HepG2 (cell line): ENCODE data around the gene HSCB. TPM values are rescaled to one million over a fixed set of nuclear protein-coding genes. Genes with fewer than 3 reads are reported as not detected.
A peak's percentile ranks its signal among the peaks of the same experiment; 100 is the strongest.

ENCODE experiments used
- GATAD1 ChIP-seq: IDR thresholded peaks from 2 replicates; pipeline ENCODE4 v1.6.1; 2016; ENCODE audit warnings: missing genetic modification reagents, missing compliant biosample characterization
- JARID2 ChIP-seq: sonication (generic); formaldehyde crosslinking; IDR thresholded peaks from 2 replicates; pipeline ENCODE4 v1.8.1; 2023; ENCODE audit warnings: missing genetic modification reagents, inconsistent platforms; ENCODE audit not compliant: insufficient replicate concordance
- JUNB ChIP-seq: sonication (generic); formaldehyde crosslinking; IDR thresholded peaks from 2 replicates; pipeline ENCODE4 v1.8.0; 2022; ENCODE audit warnings: missing genetic modification reagents, mild to moderate bottlenecking, borderline replicate concordance
- KDM4B ChIP-seq: sonication (generic); formaldehyde crosslinking; IDR thresholded peaks from 2 replicates; pipeline ENCODE4 v1.4.0; 2020; ENCODE audit warnings: missing genetic modification reagents
- KMT2A ChIP-seq: sonication (generic); formaldehyde crosslinking; IDR thresholded peaks from 2 replicates; pipeline ENCODE4 v1.4.0; 2020; ENCODE audit warnings: missing genetic modification reagents
- MTA1 ChIP-seq: sonication (generic); formaldehyde crosslinking; IDR thresholded peaks from 2 replicates; pipeline ENCODE4 v1.4.0; 2020; ENCODE audit warnings: missing genetic modification reagents, mild to moderate bottlenecking, borderline replicate concordance
- SAP130 ChIP-seq: IDR thresholded peaks from 2 replicates; pipeline ENCODE4 v1.6.1; 2016; ENCODE audit warnings: low read depth
- SMARCC2 ChIP-seq: fragments of 450-650 bp; IDR thresholded peaks from 2 replicates; pipeline ENCODE4 v1.6.1; 2017; ENCODE audit warnings: antibody characterized with exemption, mild to moderate bottlenecking
- THAP11 ChIP-seq: IDR thresholded peaks from 2 replicates; pipeline ENCODE4 v1.6.1; 2016; ENCODE audit warnings: missing biosample characterization, missing genetic modification reagents
- XRCC5 ChIP-seq: fragments of 200-400 bp; formaldehyde crosslinking; optimal IDR thresholded peaks from 2 replicates; pipeline ENCODE3; 2017; ENCODE audit warnings: mild to moderate bottlenecking, low read length
- ZFP82 ChIP-seq: sonication (generic); formaldehyde crosslinking; IDR thresholded peaks from 2 replicates; pipeline ENCODE4 v1.5.1; 2020; ENCODE audit warnings: mild to moderate bottlenecking, missing genetic modification reagents, borderline replicate concordance
- ZNF101 ChIP-seq: sonication (generic); formaldehyde crosslinking; IDR thresholded peaks from 2 replicates; pipeline ENCODE4 v1.4.0; 2020; ENCODE audit warnings: mild to moderate bottlenecking, low read depth, missing genetic modification reagents, borderline replicate concordance
- ZNF3 ChIP-seq: IDR thresholded peaks from 2 replicates; pipeline ENCODE4 v1.7.0; 2017; ENCODE audit warnings: inconsistent platforms
- ZNF552 ChIP-seq: sonication (generic); formaldehyde crosslinking; IDR thresholded peaks from 2 replicates; pipeline ENCODE4 v1.9.0; 2022; ENCODE audit warnings: missing genetic modification reagents, mild to moderate bottlenecking, borderline replicate concordance
- polyA plus RNA-seq, 8 experiments: library from polyadenylated mRNA; depleted of rRNA in 3 of 8; stranded (reverse) in 7 of 8; unstranded in 1 of 8; fragments of >200 nt; fragmentation: Illumina TruSeq in 4 of 8; extraction: Trizol in 4 of 8; gene quantifications; 2 replicates each; pipeline versions ENCODE4 v1.2.1 to v1.2.3, GENCODE V29; 2011 to 2016; ENCODE audit warnings: low read depth in 4 of 8, missing spikeins in 1 of 8, mixed read lengths in 1 of 8; ENCODE audit not compliant: insufficient read depth in 1 of 8
- total RNA-seq, 5 experiments: library from RNA; depleted of rRNA; stranded (reverse); fragments of >200 nt; fragmentation: Illumina TruSeq; extraction: Trizol; gene quantifications; 2 replicates each; pipeline ENCODE4 v1.2.3, GENCODE V29; 2016; ENCODE audit warnings: low read depth in 1 of 5
- TF ChIP-seq, protein P1 (sequence below): IDR thresholded peaks from 2 replicates; pipeline ENCODE4 v1.6.1; 2016; ENCODE audit warnings: low read depth
- TF ChIP-seq, protein P2 (sequence below): sonication (generic); formaldehyde crosslinking; conservative IDR thresholded peaks from 2 replicates; pipeline ENCODE4 v1.4.0; 2020; ENCODE audit warnings: missing genetic modification reagents
- TF ChIP-seq, protein P3 (sequence below): sonication (generic); formaldehyde crosslinking; IDR thresholded peaks from 2 replicates; pipeline ENCODE4 v1.9.0; 2021; ENCODE audit warnings: missing genetic modification reagents, borderline replicate concordance
- TF ChIP-seq, protein P4 (sequence below): sonication (generic); formaldehyde crosslinking; IDR thresholded peaks from 2 replicates; pipeline ENCODE4 v1.5.0; 2020; ENCODE audit warnings: missing genetic modification reagents
- TF ChIP-seq, protein P5 (sequence below), 2 experiments: IDR thresholded peaks; 2 replicates each; pipeline ENCODE4 v1.6.1; 2011 to 2012; ENCODE audit warnings: low read length in 2 of 2, borderline replicate concordance in 1 of 2, low read depth in 1 of 2, mild to moderate bottlenecking in 1 of 2, moderate library complexity in 1 of 2

The HSCB gene
- total and polyA plus RNA-seq, 2 of the 13 experiments (the other 11 are each of a cell fraction or from before 2014, with no cell fraction given): 15.4 to 20.9 TPM

DNA sequence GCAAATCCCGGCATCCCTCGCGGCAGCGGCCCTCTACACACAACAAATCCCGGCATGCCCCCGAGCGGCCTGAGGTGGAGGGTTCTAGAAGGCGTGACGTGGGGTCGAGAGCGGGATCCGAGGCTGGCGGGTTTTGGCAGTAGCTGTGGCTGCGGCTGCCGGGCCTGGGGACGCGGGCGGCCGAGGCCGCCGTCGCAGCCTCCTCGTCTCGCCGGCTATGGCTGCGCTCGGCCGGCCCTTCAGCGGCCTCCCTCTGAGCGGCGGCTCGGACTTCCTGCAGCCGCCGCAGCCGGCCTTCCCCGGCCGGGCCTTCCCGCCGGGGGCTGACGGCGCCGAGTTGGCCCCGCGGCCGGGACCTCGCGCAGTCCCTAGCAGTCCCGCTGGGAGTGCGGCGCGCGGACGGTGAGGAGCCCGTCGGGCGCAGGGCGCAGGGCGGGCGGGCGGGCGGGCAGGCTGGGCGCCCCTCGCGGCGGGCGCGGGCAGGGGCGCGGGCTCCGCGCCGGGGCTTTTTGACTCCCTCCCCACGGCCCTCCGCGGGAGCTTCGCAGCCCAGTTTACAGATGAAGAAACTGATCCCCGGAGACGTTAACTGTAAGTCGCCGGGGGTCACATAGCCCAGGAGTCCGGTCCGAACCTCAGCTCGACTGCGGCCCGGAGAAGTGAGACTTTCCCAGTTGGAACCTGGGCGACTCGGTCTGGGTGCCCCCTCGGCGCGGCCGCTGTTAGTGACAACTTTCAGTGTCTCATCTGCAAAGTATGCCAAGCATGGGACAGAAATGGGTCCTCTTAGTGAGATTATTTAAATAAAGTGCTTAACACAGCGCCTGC lies 31.0 kb downstream of the HSCB start, which contains the start of gene CCDC117 (continued):
- TF ChIP-seq ZFP82: 0 out of 2 replicates have a peak, but pooled peaks have one; percentile 41
- TF ChIP-seq KMT2A (CRISPR knock-in tag): peak; percentile 62; the same call in 1 of the 2 replicates
- TF ChIP-seq KDM4B (CRISPR knock-in tag): no peak
- TF ChIP-seq THAP11 (CRISPR knock-in tag): peak; percentile 99
- TF ChIP-seq ZNF101: no peak
- peak; percentile 76; the same call in 1 of the 2 replicates for TF ChIP-seq MTA1
- TF ChIP-seq, protein P1, sequence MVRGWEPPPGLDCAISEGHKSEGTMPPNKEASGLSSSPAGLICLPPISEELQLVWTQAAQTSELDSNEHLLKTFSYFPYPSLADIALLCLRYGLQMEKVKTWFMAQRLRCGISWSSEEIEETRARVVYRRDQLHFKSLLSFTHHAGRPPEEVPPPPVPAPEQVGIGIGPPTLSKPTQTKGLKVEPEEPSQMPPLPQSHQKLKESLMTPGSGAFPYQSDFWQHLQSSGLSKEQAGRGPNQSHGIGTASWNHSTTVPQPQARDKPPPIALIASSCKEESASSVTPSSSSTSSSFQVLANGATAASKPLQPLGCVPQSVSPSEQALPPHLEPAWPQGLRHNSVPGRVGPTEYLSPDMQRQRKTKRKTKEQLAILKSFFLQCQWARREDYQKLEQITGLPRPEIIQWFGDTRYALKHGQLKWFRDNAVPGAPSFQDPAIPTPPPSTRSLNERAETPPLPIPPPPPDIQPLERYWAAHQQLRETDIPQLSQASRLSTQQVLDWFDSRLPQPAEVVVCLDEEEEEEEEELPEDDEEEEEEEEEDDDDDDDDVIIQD (CRISPR knock-in tag): no peak
- TF ChIP-seq, protein P2, sequence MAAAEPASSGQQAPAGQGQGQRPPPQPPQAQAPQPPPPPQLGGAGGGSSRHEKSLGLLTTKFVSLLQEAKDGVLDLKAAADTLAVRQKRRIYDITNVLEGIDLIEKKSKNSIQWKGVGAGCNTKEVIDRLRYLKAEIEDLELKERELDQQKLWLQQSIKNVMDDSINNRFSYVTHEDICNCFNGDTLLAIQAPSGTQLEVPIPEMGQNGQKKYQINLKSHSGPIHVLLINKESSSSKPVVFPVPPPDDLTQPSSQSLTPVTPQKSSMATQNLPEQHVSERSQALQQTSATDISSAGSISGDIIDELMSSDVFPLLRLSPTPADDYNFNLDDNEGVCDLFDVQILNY (CRISPR knock-in tag): no peak
- no peak for TF ChIP-seq ZNF3
- no peak for TF ChIP-seq XRCC5
- TF ChIP-seq, protein P3, sequence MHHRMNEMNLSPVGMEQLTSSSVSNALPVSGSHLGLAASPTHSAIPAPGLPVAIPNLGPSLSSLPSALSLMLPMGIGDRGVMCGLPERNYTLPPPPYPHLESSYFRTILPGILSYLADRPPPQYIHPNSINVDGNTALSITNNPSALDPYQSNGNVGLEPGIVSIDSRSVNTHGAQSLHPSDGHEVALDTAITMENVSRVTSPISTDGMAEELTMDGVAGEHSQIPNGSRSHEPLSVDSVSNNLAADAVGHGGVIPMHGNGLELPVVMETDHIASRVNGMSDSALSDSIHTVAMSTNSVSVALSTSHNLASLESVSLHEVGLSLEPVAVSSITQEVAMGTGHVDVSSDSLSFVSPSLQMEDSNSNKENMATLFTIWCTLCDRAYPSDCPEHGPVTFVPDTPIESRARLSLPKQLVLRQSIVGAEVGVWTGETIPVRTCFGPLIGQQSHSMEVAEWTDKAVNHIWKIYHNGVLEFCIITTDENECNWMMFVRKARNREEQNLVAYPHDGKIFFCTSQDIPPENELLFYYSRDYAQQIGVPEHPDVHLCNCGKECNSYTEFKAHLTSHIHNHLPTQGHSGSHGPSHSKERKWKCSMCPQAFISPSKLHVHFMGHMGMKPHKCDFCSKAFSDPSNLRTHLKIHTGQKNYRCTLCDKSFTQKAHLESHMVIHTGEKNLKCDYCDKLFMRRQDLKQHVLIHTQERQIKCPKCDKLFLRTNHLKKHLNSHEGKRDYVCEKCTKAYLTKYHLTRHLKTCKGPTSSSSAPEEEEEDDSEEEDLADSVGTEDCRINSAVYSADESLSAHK (CRISPR knock-in tag): peak; percentile 74; the same call in 1 of the 2 replicates
- TF ChIP-seq SMARCC2: no peak
- TF ChIP-seq, protein P4, sequence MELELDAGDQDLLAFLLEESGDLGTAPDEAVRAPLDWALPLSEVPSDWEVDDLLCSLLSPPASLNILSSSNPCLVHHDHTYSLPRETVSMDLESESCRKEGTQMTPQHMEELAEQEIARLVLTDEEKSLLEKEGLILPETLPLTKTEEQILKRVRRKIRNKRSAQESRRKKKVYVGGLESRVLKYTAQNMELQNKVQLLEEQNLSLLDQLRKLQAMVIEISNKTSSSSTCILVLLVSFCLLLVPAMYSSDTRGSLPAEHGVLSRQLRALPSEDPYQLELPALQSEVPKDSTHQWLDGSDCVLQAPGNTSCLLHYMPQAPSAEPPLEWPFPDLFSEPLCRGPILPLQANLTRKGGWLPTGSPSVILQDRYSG (CRISPR knock-in tag): no peak; the same call in 1 of the 2 replicates
- TF ChIP-seq, protein P5, sequence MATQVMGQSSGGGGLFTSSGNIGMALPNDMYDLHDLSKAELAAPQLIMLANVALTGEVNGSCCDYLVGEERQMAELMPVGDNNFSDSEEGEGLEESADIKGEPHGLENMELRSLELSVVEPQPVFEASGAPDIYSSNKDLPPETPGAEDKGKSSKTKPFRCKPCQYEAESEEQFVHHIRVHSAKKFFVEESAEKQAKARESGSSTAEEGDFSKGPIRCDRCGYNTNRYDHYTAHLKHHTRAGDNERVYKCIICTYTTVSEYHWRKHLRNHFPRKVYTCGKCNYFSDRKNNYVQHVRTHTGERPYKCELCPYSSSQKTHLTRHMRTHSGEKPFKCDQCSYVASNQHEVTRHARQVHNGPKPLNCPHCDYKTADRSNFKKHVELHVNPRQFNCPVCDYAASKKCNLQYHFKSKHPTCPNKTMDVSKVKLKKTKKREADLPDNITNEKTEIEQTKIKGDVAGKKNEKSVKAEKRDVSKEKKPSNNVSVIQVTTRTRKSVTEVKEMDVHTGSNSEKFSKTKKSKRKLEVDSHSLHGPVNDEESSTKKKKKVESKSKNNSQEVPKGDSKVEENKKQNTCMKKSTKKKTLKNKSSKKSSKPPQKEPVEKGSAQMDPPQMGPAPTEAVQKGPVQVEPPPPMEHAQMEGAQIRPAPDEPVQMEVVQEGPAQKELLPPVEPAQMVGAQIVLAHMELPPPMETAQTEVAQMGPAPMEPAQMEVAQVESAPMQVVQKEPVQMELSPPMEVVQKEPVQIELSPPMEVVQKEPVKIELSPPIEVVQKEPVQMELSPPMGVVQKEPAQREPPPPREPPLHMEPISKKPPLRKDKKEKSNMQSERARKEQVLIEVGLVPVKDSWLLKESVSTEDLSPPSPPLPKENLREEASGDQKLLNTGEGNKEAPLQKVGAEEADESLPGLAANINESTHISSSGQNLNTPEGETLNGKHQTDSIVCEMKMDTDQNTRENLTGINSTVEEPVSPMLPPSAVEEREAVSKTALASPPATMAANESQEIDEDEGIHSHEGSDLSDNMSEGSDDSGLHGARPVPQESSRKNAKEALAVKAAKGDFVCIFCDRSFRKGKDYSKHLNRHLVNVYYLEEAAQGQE (IDR thresholded peaks at IDR 0.05; ENCODE audit: borderline replicate concordance in 1 of 2, low read depth in 1 of 2, low read length in 2 of 2): no peak
- peak; percentile 86 for TF ChIP-seq SAP130 (CRISPR knock-in tag)
- TF ChIP-seq JARID2 (CRISPR knock-in tag): peak; percentile 53
- TF ChIP-seq ZNF552 (CRISPR knock-in tag): no peak
- TF ChIP-seq GATAD1 (CRISPR knock-in tag): peak; percentile 81
- no peak for TF ChIP-seq JUNB (CRISPR knock-in tag)
